D721Med (cell line): ENCODE measurements around the gene ZC3H8.

Experiments
- DNase-seq: peaks from one replicate; pipeline ENCODE4 v3.0.0; 2011; ENCODE audit warnings: low spot score; ENCODE audit not compliant: insufficient read length
- FAIRE-seq: peaks from 2 replicates; lab custom pipeline; 2011; peaks lifted over from hg19 to GRCh38; lab: Jason Lieb, UNC
- CTCF ChIP-seq: IDR thresholded peaks from 2 replicates; pipeline ENCODE4 v1.5.1; 2012; ENCODE audit warnings: mild to moderate bottlenecking, control low read depth; ENCODE audit not compliant: insufficient read depth; ENCODE audit errors: missing control alignments

ZC3H8 gene

DNA sequence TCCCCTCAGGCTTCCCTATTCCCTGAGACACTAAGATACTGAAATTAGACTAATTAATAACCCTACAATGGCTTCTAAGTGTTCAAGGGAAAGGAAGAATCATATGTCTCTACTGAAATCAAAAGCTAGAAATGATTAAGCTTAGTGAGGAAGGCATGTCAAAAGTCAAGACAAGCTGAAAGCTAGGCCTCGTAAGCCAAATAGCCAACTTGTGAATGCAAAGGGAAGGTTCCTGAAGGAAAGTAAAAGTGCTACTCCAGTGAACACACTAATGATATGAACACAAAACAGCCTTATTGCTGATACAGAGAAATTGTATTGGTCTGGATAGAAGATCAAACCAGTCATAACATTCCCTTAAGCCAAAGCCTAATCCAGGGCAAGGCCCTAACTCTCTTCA is 10.0 kb downstream of the ZC3H8 start:
- FAIRE-seq (no peak), DNase-seq (no peak)
- no peak for TF ChIP-seq CTCF

- DNase-seq (no peak), FAIRE-seq (no peak)
- TF ChIP-seq CTCF: no peak
Observed at GRCh38 chr2:112243233-112243632, 11.6 kb downstream of the ZC3H8 start.

GRCh38 chr2:112242384-112242783 is 12.5 kb downstream of the ZC3H8 start:
- no peak for DNase-seq
- no peak for FAIRE-seq
- no peak for TF ChIP-seq CTCF

- no peak for FAIRE-seq
- DNase-seq: no peak
- TF ChIP-seq CTCF: no peak
Observed at GRCh38 chr2:112239862-112240261, 15.0 kb downstream of the ZC3H8 start.

DNA sequence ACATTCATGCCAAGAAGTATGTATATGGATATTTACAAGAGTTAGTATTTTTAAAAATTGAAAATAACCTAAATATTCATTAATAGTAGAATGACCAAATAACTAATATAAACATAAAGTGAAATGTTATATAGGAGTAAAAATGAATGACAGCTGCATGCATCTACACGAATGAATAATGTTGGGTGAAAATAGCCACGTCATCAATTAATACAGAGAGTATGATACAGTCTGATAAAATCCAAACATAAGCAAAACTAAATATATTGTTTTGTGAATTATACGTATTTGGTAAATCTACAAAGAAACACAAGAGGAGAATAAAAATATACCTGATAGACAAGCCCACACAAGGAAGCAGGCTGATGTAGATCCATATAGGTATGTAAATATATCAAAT is 24.5 kb downstream of the ZC3H8 start:
- FAIRE-seq (no peak), DNase-seq (no peak)
- TF ChIP-seq CTCF: no peak

DNA sequence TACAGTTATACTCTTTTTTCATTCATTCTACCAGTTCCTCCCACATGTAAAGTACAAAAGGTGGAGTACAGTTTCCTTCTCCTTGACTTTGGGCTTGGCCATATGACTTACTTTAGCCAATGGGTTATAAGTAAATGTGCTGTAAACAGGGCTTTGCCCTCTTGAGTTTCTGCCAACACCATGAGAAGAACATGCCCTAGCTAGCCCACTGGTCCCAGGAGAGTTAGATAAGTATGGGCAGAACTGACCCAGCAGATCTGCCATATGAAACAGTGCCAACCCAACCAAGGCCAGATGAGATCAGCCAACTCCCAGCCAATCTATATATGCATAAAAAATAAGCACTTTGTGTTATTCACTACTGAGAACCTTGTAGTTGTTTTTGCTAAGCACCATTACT is 25.5 kb downstream of the ZC3H8 start:
- FAIRE-seq: no peak
- no peak for TF ChIP-seq CTCF
- DNase-seq: no peak

DNA sequence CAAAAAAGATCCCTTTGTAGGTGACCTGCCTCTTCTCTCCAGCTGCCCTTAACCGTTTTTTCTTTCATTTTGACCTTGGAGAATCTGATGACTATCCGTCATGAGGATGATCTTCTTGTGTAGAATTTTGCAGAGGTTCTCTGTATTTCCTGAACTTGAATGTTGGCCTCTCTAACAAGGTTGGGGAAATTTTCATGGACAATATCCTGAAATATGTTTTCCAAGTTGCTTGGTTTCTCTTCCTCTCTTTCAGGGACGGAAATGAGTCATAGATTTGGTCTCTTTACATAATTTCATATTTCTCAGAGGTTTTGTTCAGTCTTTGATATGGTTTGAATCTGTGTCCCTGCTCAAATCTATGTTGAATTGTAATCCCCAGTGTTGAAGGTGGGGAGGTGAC is 34.0 kb downstream of the ZC3H8 start:
- no peak for TF ChIP-seq CTCF
- FAIRE-seq (no peak), DNase-seq (no peak)
